HG03354 (cell line): ENCODE results near the gene PAFAH1B1.

Source experiments
- ATAC-seq: cut with Tn5 transposase; IDR thresholded peaks from one replicate; pipeline ENCODE4 v1.9.1; 2021; ENCODE audit warnings: mild to moderate bottlenecking; ENCODE audit not compliant: unreplicated experiment, poor library complexity, severe bottlenecking

PAFAH1B1 gene

DNA sequence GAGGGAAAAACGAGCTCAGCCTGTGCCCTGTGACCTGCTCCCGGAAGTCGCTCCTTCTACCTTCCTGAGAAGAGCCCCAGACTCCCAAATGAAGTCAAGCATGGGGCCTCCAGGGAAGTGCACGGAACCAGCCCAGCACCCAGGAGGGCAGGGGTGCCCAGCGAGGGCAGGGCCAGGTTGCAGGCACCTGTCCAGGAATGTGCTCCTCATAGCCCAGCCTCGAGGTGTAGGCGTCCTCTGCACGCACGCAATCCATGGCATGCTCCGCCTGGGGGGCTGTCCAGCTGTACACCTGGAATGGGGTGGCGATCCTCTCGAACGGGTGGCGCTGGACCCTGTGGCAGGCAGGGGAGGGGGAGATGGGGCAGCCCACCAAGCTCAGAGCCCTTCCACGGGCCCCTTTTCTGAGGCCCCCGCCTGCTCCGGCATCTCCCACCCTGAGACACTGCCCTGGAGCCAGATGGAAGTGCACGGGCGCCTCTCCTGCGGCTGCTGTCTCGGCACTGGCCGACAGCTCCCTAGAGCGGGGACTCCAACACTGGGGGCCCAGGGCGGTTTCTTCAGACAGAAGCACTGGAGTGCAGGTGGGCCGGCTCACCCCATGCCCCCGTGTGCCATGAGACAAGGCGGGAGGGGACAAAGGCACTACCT, 107.2 kb downstream of the PAFAH1B1 start:
- no peak for ATAC-seq

DNA sequence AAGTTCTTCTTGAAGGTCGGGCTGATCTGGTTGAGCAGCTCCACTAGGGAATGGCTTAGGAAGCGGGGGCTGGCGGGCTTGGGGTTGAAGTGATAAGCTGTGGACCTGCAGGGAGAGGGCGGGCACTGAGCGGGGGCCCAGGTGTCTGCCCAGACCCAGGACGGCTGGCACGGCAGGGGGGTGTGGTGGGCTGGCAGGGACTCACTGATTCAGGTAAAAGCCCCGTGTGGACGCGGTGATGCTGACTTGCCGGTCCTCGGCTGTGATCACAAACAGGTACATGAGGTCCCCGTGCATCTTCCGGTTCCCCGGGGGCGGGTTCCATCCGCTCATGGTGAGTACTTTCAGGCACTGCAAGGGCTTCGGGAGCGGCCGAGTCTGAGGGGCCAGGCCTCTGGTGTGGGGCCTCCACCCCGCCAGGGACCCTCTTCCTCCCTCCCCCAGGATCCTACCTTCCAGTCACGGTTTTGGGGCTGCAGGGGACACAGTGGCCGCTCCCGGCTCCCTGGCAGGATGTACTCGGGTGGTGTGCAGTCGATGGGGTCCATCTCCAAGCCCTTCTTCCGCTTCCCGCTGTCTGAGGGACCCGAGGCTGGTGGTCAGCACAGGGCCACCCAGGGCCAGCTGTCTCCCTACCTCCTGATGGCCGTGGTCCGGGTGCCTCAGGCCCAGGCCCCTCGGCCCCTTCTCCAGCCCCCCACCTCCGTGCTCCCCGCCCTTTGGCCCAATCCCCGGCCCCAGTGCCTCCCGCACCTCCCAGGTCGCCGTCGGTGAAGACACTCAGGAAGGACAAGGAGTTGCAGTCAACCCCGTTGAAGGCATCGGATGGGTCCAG, 107.9 kb downstream of the PAFAH1B1 start:
- ATAC-seq, result no peak

DNA sequence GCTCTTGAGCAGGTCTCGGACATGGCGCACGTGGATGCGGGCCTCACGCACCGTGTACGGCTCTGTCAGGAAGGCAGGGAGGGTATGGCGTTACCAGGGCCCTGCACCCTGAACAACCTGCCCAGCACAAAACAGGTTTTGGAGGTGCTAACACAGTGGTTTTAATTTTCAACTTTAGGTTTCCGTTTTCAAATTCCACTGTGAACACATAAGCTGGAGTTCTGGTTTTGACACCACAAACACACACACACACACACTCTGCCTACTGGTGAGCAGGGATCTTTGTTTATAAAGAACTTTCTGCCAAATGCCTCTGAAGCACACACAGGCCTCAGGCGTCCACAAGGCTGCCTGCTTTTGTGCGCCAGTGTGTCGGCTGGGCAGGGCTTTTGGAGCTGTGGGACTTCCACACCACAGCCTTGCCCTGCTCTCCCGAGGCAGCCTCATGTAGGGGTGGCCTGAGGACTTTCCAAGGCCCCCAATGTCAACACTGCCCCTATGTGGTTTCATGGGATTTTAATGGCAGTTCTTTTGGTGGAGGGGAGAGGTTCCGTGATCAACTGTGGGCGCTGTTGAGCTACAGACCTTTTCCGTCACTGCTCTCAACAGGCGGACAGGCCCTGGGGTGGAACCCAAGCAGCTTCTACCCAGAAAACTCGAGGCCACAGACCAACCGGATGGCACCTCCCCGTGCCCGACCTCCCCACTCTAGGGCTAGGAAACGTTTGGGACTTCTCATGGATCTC, 108.7 kb downstream of the PAFAH1B1 start:
- no peak for ATAC-seq

DNA sequence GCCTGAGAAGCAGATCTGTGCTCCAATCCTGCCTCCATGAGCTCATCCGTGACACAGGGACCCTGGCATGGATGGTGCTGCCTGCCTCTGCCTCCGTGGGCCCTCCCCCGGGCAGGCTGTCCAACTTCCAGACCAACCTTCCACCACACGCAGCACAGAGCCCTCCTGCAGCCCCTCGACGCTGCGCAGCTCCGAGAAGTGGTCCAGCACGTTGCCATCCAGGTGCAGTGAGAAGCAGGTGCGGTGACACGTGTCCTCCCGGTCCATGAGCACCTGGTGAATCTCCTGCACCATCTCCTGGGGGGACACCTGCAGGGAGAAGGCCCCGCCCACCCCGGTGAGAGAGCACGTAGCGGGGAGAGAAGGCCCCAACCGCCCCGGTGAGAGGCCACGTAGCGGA, 109.7 kb downstream of the PAFAH1B1 start:
- ATAC-seq, result no peak

DNA sequence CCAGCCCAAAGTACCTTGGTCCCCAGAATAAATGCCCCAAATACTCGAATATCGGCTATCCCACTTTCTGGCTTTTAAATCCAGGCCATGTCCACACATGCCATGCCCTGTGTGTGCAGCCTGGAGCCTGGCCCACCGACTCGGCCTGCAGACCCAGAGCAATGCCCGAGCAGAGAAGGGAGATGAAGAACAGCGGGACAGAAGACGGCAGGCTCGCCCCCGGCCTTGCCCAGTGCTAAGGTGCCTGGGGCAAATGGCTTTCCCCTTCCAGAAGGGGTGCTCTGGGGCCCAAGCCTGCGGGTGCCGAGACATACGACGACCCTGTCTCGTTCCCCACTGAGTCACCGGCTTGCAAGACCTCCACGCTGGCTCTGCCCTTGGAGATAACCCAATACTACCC, 110.2 kb downstream of the PAFAH1B1 start:
- no peak for ATAC-seq

DNA sequence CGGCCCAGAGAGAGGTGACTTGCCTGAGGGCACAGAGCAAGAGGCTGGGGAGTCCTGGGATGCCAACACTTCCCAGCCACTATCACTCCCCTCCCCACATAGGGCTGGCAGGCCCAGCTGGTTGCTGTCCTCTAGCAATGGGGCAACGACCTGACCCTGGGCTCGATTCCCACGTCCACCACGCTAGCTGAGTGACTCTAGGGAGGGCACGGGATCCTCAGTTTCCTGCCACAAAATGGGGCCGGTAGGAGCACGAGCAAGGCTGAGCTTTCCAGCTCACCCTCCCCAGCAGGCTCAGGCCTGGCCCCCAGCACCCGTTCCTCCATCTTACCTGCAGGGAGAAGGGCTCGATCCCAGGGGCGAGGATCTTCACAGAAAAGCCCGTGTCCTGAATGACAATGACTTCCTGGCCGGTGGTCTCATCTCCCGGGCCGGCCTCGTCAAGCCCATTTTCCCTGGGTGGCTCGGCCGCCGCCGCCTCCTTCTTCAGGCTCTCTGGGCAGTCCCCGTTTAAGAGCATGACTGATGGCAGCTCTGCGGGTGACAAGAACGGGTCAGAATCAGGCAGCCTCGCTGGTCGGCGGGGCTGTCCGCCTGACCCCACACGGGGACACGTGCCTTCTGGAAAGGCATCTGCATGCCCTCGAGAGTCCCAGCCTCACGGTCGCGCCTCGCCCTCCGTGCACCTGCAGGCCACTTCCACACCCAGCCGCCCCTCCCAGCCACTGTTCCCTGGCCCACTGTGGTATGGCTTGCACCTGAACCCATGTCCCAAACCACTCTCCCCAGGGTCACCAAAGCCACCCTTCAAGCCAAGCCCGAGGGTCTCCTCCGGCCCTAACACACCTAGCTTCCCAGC, 110.8 kb downstream of the PAFAH1B1 start:
- no peak for ATAC-seq

DNA sequence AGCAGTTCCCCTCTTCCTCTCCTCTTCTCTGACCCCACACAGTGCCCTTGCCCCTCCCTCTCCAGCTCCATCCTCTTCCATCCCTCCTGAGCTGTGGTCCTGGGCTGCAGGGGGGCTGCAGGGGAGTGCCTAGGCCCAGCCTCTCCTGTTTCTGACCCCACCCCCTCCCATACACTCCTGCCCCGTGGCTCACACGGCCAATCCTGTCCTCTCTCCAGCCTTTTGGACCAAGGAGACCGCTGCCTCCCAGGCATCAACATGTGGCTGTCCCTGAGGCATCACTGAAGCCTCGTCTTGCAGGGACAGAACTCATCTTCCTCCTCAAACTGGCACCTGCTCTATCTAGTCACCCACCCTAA, 111.4 kb downstream of the PAFAH1B1 start:
- ATAC-seq, result no peak

DNA sequence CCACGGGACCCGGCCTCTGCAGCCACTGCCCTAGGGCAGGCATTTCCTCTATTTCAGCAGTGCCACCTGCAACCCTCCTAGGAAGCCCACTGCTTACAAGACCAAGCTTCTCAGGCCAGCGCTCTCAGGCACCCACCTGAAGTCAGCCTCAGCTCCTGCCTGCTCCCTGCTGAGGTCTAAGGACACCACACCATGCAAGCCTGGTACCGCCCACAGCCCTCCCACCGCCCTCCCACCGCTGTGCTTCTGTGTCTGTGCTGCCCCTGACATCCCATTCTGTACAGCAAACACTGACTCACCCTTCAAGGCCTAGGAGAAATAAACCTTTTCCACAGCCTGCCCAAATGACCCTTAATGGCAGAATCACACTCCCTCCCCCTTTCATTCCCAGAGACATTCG, 111.8 kb downstream of the PAFAH1B1 start:
- no peak for ATAC-seq

DNA sequence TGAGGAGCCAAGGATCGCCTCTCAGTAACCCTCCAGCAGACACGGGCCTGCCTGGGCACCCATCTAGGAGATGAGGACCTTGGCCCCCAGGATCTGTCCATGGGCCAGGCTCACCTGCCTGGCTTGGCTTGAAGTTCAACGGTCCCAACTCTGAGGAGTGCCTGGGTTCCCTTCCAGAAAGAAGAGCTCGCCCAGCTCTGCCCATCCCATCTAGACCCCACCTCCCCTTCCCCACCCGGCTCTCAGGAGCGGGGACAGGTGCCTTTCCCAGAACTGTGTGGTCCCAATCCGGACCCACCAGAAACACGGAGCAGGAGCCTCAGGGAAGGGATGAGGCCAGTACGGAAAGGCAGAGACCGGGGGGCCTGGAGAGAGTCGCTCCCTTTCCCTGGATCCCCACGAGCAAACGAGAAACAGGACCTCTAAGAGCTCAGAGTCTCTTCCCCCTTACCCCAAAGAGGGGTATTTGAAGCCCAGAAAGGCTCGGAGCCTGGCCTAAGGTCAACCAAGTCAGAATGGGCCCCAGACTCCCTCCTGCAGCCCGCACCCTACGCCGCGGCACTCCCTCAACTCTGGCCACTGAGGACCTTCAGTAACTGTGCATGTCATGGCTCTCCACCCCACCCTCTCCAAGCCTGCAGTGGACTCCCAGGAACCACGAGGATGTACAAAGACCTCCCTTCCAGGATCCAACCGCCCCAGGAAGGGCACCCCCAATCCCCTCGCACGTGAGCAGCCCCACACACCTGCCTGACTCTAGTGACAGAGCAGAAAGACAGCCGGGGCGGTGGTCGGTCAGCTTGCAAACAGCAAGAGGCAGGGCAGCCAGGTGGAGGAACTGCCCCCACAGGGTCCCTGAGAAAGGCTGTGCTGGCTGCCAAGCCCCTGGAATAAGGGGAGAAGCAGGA, 112.7 kb downstream of the PAFAH1B1 start:
- ATAC-seq, result no peak

DNA sequence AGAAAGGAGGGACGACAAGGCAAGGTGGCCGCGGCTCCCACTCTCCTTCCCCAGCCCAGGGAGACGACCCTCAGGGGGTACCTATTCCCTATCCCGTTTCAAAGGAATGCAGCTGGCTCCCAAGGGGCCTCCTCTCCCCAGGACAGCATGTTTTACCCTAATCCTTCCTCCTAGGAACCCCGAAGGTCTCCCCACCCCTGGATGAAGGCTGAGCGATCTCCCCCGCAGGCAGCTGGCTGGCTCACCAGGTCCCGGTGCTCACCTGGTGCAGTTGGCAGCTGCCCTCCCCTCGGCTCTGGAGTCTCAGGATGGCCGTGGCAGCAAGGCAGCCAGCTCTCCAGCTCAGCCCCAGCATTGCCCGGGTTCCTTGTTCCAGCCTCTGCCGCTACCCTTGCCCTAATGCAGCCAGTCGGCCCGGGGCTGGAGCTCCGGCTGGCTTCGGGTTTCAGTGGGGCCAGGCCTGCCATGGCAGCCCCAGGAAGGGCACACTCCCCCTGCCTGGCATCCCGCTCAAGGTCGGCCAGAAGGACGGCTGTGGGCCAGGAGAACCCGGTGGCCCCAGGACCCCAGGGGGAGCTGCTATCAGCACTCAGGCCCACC, 113.6 kb downstream of the PAFAH1B1 start:
- no peak for ATAC-seq

DNA sequence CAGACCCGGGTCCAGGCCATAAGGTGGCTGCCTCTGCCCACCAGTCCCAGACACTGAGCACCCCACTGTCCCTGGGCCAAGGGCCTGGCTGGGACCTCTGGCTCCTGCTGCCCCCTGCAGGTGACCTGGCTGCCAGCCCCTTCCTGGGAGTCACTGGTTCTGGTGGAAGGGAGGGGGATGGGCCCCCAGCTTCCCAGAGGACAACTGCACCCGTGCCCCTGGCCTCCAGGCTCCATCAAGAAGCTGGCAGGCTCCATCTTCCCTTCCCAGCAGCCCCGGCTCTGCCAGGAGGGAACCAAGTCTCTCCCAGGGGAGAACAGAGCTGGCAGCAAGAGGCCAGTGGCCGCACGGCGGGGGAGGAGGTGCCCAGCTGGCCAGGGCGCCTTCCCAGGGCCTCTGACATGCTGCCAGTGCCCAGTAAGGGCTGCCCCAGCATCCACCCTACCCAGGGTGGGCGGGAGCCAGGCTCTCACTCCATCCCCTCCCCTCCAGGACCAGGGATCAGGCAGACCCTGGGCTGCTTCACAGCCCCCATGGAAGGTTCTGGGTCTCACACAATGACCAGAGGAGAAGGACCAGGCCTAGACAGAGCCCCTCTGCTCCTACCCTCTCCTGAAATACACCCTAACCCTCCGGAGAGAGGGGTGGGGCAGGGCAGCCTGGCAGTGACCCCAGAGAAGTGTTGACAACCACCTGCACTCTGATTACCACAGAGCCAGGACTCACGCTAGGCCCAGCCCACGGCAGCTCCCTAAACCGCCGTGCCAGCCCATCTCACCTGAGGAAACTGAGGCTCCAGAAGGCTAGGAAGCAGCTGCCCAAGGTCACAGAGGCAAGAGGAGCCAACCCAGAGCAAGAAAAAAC, 114.5 kb downstream of the PAFAH1B1 start:
- ATAC-seq, result no peak

DNA sequence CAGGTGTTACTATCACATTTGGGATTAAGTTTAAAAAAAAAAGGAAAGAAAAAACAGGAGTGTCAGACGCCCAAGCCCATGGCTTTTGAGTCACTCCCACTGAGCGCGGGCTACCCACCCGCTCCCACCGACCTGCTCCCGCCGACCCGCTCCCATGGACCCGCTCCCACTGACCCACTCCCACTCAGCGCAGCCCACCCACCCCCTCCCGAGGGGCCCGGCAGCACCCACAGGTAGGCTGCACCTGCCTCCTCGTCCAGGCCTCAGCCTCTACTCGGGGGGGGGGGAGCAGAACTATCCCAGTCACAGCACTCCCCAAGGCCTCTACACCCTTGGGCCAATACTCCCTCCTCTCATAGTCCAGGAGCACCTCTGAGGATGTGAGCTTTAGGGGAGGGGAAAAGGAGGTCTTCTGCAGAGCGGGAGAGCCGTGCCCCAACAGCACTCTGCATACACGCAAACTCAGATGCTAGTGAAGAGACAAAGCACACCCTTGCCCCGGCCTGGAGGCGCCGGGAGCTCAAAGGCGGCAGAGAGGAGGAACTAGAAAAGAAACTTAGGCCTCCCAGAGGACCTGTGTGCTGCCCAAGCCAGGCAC, 115.2 kb downstream of the PAFAH1B1 start:
- ATAC-seq, result no peak

DNA sequence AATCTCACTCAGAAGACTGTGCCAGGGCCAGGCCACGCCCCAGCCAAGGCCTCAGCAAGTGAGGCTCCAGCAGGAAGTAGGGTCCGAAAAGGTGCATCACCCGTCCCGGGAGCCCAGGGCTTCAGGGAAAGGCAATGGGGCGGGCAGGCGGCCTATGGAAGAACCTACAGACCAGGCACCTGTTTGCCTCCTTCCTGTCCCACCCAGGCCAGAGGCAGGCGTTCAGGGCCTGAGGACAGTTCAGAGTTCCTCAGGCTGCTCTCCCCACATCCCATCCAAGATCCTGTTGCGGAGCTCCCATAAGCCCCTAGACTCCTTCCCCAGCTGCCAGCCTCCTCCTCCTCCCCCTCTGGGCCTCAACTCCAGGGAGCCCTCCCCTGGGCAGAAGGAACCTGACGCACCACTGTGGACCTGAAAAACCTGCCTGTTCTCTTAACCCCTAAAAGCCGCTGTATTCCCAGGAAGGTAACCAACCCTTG, 115.8 kb downstream of the PAFAH1B1 start:
- no peak for ATAC-seq

DNA sequence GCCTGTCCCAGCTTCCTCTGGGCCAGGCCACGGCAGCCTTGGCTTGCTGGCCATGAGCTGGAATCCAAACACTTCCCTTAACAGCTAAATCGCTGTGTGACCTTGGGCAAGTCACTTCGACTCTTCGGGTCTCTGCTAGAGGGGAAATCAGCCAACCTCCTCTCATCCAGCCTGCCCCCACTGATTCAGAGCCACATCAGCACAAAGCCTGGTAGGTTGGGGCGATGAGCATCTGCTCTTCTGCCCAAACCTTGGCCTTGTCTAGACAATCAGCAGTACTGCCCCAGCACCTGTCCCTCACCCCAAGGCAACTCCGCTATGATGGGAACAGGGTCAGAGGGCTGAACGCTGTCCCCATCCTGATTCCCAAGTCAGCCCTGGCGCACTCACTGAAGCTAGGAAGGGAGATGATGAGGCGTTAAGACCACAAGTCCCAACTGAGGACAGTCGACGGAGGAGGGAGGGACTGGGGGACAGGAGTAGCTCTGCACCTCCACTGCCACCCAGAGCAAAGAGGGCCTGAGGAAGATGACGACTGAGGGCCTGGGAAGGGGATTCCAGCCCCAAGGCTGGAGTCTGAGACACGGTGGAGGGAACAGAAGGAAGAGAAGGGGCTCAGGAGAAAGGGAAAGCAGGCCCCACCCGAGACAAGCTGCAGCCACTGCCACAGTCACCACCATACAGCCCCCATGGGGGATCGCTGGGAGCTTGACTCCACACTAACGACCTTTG, 116.8 kb downstream of the PAFAH1B1 start:
- ATAC-seq, result no peak

DNA sequence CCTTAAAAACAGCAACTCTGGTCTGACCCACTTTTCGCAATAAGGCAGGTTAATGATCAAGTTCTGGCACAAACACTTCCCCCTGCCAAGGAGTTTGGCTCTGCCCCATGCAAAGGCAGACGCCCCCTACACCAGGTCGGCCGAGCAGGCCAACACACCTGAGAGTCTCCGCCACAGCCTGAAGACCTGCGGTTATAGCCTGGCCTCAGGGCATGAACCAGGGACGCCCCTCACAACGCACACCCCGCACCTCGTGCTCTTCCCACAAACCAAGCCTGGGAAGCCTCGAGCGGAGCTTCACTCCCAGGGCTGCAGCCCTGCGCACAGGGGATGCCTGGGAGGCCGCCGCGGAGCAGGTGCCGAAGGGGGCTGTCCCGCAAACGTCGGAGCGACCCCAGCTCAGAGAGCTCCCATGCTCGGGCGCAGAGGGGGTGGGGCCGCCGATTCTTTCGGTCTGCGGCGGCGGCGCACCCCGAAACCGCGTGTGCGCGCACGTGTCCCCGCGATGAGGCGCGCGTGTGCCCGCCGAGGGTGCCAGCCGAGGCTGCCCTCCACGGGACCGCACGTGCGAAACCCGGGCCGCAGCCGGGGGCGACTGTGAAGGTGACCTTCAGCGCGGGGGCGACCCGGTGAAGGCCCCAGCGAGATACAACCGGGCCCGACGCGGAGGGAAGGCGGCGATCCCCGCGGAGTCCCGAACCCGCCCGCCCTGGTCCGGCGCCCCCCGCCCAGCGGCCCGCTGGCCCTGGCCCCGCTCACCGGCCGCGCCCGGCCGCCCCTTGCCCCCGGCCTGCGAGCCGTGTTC, 117.6 kb downstream of the PAFAH1B1 start:
- ATAC-seq, result peak; percentile 31
